Activated naive CD4-positive, alpha-beta T cell treated with anti-CD3 and anti-CD28 coated beads, Interleukin-2, amount 10 ng/mL, durations not matched to agents 5 hours and 36 hours (primary cell): ENCODE measurements around the gene ANAPC1. TPM values are rescaled to one million over a fixed set of nuclear protein-coding genes. Genes with fewer than 3 reads are reported as not detected.

ENCODE experiments used
- microRNA-seq: library from miRNA; unstranded; fragments of <30 nt; microRNA quantifications from one replicate; pipeline ENCODE4 v1.2.0, GENCODE V29; 2022; ENCODE audit warnings: borderline microRNAs expressed, borderline replicate concordance
- total RNA-seq, 2 experiments: library from RNA; stranded (reverse); gene quantifications; one replicate each; pipeline ENCODE4 v1.2.3, GENCODE V29; 2021

ANAPC1 gene
- 10 to 100 TPM; 52.9 to 54.6 TPM for total RNA-seq

GRCh38 chr2:111883661-111884591, at the start of gene ANAPC1:
TSS of gene ANAPC1 (minus strand) at chr2:111884193. CDS start at chr2:111880825, 3,368 bp downstream.

DNA sequence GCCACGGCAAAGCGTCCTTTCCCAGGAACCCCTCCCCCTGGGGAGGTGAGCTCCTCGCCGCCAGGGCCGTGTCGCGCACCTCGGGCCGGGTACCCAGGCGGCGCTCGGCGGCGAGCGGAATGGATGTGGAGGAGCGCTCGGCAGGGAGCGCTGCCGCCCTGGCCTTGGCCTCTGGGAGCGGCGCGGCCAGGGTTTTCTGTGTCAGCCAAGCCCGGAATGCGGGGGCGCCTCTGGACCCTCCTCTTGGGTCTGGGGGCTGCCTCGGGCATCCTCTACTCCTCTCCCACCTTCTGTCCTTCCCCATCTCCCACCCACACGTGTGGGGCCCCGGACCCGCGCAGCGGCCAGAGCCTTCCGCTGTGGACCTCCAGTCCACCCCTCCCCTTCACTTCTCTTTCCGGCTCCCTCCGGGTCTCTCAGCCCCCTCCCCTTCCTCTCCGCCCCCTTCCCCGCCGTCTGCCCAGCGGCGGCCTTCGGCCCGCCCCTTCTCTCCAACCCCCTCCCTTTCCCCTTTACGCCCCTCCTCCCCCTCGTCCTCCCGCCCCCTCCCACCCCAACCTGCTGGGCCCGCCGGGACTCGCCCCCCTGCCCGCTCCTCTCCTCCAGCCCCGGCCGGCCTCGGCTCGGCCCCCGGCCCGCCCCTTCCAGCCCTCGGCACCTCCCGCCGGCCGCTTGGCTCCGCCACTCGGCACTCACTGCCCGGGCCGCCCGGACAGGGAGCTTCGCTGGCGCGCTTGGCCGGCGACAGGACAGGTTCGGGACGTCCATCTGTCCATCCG, 14.1 kb upstream of the ANAPC1 start, which contains the start of gene MERTK:
TSS of gene MERTK (plus strand) at position 684 of the 779 bp plus-strand sequence. CDS start 129 bp downstream, outside the sequence.

Small RNAs within 50 kb of the gene (microRNA-seq; reads per million reads assigned to microRNA genes)
- not detected for gene MIR4771-2

Other genes starting within 250 kb of the ANAPC1 start
- under 1 TPM; 0.13 to 0.14 TPM for gene MERTK, start 14.4 kb upstream of the ANAPC1 start, total RNA-seq
- gene TMEM87B, start 171.1 kb upstream of the ANAPC1 start, total RNA-seq: 10 to 100 TPM; 19.7 to 22.1 TPM